CD4-positive, alpha-beta T cell treated with Interleukin-10 for 1 hour (primary cell): ENCODE data around the gene COL7A1.
"Not testable (repeated sequence)": the region's sequence is repeated elsewhere in the genome, so short reads cannot be mapped to it uniquely, and the experiment has no call there.

Experiments
- DNase-seq: peaks from one replicate; pipeline ENCODE4 v3.0.0-alpha.2; 2020

COL7A1 gene

DNA sequence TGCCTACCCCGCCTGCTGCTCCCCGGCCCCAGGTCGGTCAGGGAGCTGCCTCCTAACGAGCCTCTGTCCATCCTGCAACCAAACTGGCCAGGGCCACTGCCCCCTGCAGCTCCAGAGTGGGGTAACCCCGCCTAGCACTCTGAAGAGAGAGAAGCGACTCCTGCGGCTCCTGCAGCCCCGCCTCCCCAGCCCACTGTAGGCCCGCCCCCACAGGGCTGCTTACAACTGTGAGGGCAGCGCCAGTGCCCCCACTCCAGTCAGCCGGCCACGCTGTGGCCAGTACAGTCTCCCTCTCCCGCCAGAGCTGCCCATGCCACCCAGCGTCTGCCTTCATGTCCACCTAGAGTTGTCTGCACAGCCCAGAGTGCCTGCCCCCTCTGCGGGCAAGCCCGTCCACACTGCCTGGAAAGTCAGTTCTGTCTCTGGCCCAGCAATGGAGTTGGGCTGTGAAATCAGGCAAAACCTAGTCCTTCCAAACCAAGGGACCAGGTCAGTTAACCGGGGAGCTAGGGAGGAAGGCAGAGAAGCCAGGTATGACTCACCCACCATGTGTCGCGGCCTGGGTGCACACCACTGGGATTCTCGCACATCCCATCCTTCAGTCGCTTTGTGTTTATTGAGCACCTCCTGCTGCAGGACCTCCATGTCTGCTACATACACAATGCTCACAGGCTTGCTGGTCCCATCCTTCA is 33.9 kb downstream of the COL7A1 start:
- no peak for DNase-seq

DNA sequence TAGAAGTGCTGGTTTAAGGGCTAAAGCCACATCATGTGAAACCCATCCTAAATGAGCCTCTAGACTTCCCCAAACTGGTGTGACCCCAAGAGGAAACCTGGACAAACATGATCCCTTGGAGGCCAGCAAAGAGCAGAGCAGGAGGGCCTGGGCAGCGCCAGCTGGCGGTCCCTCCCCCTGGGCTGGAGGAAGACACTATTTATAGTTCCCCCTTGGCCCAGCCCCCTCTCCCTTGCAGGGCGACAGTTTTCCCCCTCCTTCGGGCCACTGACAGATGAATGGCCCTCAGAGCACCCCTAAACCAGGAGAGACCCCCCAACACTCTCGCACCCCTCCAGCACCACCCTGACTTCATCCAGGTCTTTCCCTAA is 34.5 kb downstream of the COL7A1 start:
- DNase-seq = no peak

DNA sequence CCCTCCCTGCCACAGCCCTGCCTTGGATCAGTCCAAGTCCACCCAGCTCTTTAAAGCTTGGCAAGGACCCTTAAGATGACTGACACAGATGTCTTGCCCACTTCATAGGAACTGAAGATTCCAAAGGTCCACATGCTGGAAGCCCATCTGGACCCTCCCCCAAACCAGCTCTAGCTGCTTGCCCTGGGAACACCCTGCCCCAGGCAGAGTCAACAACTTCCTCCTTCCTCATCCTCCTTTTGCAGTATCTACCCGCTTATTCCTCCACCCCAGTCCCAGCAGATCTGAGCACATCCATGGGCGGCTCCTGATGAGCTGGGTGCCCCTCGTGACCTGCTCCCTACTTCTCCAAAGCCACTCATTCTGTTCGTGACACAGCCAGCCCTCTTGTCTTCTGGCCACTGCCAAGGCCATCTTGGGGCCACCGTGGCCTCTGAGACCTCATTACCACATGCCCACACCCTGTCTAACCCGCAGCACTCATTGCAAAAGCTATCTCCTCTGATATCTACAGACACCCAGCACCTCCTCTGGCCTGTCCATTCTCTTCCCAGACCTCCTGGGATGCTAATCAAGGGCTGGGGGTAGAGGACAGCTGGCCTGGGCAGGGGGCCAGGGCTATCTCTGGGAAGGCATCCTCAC is 36.5 kb downstream of the COL7A1 start:
- DNase-seq = peak; percentile 23

DNA sequence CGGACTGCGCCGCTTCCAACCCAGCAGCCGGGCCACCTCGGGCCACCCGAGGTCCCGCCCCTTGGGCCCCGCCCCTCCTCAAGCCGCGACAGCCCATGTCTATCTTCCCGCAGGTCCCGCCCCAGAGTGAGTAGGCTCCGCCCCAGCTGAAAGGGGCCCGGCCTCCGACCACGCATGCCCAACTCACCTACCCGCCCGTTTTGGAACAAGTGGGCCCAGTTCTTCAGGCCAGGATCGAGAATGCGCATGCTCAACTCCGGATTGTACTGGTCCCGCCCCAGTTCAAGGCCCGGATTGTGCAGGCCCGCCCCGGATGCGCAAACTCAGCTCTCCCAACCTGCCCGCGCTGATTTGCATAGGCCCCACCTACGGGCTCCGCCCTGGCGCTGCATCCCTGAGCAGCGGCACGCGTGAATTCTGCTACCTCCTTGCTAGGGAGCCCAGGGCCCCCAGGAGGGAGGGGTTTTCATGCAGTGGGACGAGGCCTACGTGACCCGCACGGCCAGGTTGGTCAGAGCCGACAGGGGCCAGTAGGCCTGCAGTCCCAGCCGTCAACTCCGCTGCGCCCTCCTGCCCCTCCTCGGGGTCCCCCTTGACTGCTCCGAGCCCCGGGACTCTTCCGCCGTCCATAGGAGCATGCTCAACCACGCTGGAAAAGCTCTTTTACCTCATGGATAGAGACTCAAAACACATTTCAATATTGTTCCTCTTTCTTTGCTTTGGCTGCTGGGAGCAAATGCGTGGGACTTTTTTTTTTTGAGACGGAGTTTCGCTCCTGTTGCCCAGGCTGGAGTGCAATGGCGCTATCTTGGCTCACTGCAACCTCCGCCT is 38.1 kb downstream of the COL7A1 start, which contains the start of gene PFKFB4:
Gene PFKFB4 (minus strand): TSS at position 8 of the 831 bp plus-strand sequence. CDS start 26 bp downstream, outside the sequence.
- DNase-seq = peak; percentile 100

DNA sequence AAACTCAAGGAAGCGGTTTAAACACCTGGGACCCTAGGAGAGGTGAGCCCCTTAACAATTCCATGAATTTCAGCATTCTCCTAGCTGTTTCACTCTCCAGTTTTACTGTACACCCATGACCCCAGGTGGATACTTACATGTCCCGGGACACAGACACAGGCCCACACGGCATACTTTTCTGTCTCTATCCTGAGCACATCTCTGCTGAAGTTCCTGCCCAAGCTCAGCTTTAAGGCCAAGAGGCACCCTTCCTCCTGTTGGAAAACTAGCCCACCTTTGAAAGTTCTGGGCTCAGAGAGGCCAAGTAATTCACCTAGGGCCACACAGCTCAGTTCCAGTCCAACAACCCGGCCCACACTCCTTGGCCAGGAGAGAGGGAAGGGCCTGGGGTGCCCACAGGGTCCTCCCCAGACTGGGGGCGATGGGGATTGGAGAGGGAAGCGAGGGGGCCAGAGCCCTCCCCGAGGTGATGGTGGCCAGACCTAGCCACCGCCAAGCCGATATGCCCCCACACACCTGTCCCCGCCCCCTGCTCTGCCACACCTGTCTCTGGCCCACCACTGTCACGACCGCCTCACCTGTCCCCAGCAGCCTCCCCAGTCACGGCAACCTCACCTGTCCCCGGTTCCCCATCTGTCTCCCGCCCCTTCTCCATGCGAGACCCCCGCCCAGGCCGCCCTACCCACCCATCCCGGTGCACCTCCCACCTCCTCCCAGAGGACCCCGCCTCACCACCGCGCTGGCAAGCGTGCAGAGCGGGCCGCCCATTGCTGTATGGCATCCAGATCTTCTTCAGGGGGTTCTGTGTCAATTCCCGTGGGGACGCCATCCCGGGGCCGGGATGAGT is 39.0 kb downstream of the COL7A1 start:
- DNase-seq = no peak

DNA sequence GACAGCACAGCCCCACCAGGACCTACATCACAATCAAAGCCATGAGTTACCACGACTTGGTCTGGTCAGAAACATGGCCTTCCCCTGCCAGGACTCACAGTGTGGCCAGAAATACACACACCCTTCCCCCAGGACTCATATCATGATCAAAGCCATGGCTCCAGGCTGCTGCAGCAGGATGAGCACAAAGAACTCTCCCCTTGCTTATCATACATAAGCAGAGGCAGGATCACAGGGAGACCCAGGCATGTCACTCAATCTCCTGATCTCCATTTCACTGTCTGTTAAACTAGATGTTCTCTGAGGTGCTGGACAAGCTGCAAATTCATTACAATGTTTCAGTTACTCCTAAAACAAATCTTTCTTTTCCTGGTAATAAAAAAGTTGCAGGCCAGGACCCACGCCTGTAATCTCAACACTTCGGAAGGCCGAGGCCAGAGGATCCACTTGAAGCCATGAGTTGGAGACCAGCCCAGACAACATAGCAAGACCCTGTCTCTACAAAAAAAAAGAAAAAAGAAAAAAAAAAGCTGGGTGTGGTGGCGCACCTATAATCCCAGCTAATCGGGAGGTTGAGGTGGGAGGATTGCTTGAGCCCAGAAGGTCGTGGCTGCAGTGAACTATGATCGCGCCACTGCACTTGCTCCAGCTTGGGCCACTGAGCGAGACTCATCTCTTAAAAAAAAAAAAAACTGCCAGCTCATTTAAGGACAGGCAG is 39.7 kb downstream of the COL7A1 start:
- no peak for DNase-seq

DNA sequence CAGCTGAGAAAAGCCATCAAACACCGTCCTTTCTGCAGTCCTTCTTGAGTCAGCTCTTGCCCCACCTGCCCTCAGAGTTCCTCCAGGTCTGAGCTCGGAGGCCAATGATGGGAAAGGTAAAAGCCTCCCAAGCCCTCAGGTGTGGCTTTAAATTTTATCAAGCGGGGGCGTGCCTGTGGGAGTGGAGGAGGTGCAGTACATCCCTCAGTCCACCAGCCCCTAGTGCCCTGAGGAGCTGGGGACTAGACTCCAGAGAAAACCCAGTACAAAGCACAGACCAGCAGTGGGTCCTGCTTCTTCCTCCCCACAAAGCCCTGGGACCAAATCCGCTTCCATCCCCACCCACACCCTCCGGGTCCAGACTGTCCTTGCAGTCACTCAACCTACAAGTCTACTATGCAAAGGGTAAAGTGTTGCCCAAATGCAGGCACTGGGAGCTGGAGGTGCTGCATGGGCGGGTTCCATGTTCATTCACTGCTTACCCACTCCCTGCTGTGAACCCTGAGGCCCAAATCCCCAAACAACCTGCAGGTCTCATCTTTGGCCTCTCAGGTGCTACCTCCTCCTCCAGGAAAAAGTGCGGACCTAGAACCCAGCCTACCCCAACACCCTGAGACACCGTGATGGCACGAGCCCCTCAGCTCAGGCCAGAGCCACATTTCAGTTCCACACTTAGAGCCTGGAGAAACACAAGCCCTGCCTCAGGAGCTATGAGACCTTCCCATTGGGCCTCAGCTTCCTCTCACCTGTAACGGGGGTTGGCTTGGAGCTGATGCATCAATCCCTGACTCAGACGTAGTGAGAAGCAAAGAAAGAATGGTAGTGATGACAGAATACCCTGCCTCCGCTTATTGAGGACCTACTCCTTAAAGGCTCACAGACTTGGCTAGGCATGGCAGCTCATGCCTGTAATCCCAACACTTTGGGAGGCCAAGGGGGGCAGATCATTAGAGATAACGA is 41.0 kb downstream of the COL7A1 start:
- DNase-seq = no peak

DNA sequence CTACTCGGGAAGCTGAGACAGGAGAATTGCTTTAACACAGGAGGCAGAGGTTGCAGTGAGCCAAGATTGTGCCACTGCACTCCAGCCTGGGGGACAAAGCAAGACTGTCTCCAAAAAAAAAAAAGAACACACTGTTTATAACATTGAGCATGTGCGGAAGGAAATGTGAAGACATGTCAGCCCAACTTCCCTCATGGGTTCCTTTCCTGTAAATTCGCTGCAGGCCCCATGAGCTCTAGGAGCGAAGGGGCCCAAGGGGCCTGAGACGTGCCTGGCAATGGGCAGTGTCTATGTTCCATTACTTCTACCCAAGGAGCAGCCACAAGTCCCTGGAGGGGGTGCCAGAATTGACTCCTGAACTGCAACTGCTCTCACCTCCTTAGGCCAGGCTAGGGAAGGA is 41.8 kb downstream of the COL7A1 start:
- DNase-seq = no peak

DNA sequence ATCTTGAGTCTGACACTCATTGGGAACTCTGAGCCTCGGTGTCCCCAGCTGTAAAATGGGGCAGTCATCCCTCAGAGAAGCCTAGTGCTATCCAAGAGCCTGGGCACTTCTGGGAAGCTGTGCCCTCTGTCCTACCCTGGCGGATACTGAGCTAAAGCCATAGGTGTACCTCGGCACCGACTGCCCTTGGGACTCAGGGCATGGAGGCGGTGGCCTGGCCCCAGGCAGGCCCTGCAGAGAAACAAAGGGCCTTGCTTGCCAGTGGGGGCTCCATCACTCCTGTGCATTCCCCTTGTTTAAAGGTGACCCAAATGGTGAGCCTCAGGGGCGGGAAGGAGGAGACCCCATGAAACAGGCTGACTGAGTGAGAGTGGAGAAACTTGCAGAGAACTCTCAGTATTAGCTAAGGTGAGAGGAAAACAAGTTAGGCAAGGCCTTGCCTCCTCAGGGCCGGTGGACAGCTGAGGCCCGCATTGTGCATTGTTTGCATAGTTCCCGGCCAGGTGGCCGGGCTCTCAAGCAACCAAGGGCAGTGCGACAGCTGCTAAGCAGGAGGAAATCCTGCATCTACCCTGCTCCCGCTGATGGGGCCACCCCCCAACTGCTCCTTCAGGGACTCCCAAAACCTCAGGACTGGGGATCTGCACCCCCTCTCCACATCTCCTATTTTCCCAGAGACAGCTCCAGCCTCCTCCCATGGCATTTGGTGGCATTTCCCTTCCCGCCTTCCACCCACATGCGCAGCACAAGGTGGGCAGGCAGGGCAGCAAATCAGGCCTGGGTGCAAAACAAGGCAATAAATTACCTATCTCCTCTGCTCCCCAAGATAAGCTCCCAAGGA is 42.8 kb downstream of the COL7A1 start:
- DNase-seq = no peak

DNA sequence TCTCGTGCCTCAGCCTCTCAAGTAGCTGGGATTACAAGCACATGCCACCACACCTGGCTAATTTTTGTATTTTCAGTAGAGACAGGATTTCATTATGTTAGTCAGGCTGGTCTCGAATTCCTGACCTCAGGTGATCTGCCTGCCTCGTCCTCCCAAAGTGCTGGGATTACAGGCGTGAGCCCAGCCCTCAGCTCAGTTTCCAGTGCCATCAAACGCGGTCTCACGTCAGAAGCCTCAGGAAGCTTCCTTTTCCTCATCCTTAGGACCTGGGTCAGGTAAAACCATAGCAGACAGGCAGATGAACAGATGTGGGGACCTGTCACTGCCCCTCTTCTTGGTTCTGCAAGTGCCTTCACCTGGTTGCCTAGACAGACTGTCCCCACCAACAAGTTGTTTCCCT is 43.5 kb downstream of the COL7A1 start:
- not testable (repeated sequence) for DNase-seq

DNA sequence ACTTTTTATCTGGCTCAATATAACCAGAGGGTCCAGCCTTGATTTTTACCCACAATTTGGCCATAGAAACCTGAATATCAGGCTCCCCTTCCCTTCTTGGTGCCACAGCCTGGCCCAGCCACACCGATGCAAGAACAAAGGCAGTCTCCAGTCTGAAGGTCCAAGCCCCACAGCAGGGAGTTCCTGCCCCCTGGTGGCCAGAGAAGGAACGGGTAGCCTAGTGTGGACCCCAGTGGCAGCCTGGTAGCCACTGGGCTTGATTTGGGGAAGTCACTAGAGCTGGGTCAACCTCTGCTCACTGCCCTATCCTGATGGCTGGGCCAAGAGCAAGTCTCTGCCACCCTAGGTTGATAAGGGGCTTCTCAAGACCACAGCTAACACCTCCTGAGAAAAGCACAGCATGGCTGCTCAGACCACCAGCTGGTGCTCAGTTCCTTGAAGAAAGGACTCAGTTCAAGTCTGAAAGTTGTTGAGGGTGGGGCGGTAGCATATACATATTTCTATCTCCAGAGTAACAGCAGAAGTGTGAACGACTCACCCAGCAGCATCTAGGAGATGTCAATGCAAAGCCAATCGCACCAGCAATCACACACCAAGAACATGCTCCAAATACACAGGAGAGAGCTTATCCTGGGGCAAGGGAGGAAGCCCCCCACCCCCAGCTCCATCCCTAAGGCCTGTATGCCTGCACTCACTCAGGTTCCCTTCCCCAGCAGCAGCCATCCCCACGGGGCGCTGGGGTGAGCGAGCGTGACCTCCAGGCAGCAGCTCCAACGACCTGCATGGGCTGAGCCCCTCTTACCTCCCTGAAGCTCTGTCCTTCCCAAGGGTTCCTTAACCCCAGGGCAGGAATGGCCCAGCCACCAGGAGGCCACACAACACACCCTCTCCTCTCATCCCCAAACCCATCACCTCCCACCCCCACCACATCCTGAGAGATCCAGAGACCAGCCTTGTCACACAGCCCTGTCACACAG is 46.1 kb downstream of the COL7A1 start:
- DNase-seq = peak; percentile 87

DNA sequence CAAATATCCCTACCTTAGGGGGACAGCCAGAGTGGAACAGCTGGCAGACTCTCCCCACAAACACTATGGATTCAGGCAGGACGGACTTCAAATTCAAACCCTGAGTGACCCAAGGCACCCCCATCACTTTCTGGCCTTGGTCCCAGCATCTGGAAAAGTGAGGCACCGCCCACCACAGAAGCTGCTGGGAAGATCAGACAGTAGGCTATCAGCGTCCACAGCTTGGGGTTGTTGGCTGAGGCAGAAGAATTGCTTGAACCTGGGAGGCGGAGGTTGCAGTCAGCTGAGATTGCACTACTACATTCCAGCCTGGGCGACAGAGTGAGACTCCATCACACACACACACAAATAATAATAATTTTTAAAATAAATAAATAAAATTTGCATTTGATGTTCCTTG is 47.0 kb downstream of the COL7A1 start:
- no peak for DNase-seq

DNA sequence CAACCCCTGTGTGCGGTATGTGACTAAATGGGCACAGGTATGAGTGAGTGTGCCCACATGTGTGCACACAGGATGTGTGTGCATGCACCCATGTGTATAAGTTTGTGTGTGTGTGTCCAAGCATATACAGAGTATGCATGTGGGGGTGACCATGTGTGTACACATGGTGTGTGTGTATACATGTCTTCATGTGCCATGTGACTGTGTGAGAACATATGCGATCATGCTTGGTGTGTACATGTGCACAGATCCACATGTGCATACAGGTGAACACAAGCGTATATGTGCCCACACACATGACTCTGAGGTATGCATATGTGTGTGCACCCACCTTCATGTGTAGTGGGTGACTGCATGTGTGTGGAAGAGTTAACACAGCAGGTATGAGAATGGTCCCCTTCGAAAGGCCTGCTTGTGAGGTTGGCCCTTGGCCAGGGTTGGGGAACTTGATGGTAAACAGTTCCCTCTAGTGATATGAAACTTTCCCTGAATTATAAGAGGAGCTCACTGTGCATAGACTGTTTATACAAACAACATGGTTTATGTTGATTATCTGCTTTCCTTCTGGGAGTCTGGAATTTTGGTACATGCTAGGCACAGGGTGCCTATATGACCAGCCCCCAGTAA is 48.8 kb downstream of the COL7A1 start:
- peak; percentile 22 for DNase-seq

DNA sequence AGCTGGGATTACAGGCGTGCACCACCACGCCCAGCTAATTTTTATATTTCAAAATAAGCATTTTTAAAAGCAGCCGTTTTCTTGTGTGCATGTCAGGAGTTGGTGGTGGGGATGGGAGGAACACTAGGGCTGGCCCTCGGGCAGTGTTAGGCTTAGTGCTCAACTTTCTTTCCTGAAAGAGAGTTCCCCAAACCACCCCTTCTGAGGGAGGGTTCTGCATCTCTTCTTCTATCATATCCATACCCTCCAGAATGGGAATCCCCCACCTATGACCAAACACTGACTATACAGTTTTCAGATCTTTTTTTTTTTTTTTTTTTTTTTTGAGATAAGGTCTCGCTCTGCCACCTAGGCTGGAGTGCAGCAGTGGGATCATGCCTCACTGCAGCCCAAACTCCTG is 51.0 kb downstream of the COL7A1 start:
- no peak for DNase-seq

DNA sequence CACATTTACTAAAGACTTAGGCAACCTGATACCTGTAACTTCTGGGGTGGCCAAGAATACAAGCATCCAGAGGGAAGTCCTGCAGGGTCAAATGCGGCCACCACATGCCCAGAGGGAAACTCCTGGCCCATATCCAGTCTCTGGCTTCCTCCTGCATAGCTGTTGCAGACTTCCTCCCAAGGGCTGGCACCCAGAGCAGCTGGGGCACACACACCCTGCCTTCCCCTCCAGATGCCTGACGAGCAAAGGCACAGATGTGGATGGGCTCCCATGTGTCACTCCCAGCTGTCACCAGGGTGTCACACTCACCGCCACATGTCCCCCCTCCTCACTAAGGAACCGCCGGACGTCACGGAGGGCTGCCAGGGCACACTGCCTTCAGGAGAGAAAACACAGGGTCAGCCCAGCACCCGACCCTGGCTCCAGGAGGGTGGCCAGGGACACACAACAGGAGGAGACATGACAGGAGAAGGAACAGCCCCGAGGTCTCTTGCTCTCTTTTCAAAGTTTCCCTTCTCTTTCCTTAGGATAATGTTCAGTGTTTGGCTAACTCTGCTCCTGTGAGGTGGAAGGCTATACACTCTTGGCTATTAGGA is 51.8 kb downstream of the COL7A1 start:
- no peak for DNase-seq

DNA sequence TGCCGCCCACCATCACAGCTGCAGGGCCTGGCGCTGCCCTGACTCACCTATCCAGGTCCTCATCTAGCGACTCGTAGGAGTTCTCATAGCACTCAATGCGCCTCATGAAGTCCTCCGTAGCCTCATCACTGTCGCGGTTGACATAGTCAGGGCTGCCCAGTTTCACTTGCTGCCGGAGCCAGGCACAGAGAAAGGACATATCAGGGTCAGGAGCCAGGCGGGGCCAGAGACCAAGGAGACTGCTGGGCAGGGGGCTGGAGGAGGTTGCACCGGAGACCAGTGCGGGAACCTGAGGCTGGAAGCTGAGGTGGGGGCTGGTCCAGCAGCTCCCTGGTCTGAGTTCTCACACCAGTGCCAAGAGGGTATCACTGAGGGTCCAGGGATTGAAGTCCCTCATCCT is 56.7 kb downstream of the COL7A1 start:
- DNase-seq = no peak

DNA sequence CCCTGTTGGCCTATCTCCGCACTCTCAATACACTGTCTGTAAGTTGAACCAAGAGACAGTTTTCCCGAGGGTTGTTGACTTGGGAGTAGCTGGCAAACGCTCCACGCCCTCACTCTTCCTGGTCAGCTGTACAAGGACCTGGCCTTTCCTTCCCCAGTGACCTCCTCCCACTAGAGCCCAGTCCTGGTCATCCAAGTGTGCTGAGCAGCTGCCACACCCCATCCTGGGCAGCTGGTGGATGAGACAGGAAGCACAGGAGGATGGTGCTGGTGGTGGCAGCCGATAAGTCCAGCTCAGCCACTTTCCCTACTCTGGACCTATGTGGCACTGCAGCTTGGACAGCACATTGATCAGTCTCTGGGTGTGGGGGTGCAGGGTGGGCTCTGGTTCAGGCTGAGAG is 58.3 kb downstream of the COL7A1 start:
- no peak for DNase-seq

DNA sequence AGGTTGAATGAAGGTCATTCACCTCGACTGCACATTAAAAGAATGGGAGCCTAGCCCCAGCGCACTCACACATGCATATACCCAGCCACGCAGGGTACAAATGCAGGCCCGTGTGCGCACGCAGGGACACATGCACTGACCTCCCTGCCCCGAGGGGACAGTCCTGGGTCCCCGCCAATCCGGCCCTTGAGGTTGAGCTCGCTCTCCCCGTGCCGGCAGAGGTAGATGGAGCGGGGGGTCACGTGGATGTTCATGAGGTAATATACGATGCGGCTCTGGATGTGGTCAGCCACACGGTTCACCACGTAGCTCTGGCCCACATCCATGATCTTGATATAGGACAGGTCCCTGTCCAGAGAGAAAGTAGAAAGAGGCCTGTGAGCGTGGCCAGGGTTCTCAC is 59.0 kb downstream of the COL7A1 start:
- DNase-seq = no peak
